Measurements from ENCODE around the gene ASCL5.
A peak's percentile ranks its signal among the peaks of the same experiment; 100 is the strongest.

Gene ASCL5

GRCh38 chr1:201136355-201137023, 9.5 kb upstream of the ASCL5 start:
- no peak for DNase-seq (ENCODE audit: low read depth, low spot score)

GRCh38 chr1:201134405-201134804, 7.4 kb upstream of the ASCL5 start:
- no peak for DNase-seq (ENCODE audit: low read depth, low spot score)

- no peak for DNase-seq (ENCODE audit: low read depth, low spot score)
Observed at GRCh38 chr1:201131398-201131797, 4.4 kb upstream of the ASCL5 start.

- DNase-seq (ENCODE audit: low read depth, low spot score), result no peak
Observed at GRCh38 chr1:201128962-201129361, 2.0 kb upstream of the ASCL5 start.

- DNase-seq (ENCODE audit: low read depth, low spot score), result no peak
Observed at GRCh38 chr1:201128476-201128875, 1.5 kb upstream of the ASCL5 start.

GRCh38 chr1:201127755-201128455, 921 bp upstream of the ASCL5 start:
- DNase-seq (ENCODE audit: low read depth, low spot score), result no peak

- no peak for DNase-seq (ENCODE audit: low read depth, low spot score)
Observed at GRCh38 chr1:201126463-201126831, 537 bp downstream of the ASCL5 start.

GRCh38 chr1:201125800-201126199, 1.2 kb downstream of the ASCL5 start:
- no peak for DNase-seq (ENCODE audit: low read depth, low spot score)

- DNase-seq (ENCODE audit: low read depth, low spot score), result no peak
Observed at GRCh38 chr1:201125019-201125418, 2.0 kb downstream of the ASCL5 start.

GRCh38 chr1:201123866-201124265, 3.1 kb downstream of the ASCL5 start:
- no peak for DNase-seq (ENCODE audit: low read depth, low spot score)

- no peak for DNase-seq (ENCODE audit: low read depth, low spot score)
Observed at GRCh38 chr1:201122321-201122957, 4.5 kb downstream of the ASCL5 start.

- DNase-seq (ENCODE audit: low read depth, low spot score), result no peak
Observed at GRCh38 chr1:201119206-201120197, 7.5 kb downstream of the ASCL5 start.

- no peak for DNase-seq (ENCODE audit: low read depth, low spot score)
Observed at GRCh38 chr1:201116091-201116490, 10.9 kb downstream of the ASCL5 start.

GRCh38 chr1:201115390-201115937, 11.5 kb downstream of the ASCL5 start:
- no peak for DNase-seq (ENCODE audit: low read depth, low spot score)

GRCh38 chr1:201114245-201115131, 12.5 kb downstream of the ASCL5 start:
- peak; percentile 66 for DNase-seq (ENCODE audit: low read depth, low spot score)

- DNase-seq (ENCODE audit: low read depth, low spot score), result no peak
Observed at GRCh38 chr1:201113451-201114244, 13.3 kb downstream of the ASCL5 start.

GRCh38 chr1:201112926-201113325, 14.1 kb downstream of the ASCL5 start:
- DNase-seq (ENCODE audit: low read depth, low spot score), result no peak

GRCh38 chr1:201112173-201112731, 14.7 kb downstream of the ASCL5 start, which contains the start of gene CACNA1S:
TSS of gene CACNA1S (minus strand) at chr1:201112426. CDS start at chr1:201112339, 87 bp downstream.
- DNase-seq (ENCODE audit: low read depth, low spot score), result no peak

- no peak for DNase-seq (ENCODE audit: low read depth, low spot score)
Observed at GRCh38 chr1:201111672-201112071, 15.3 kb downstream of the ASCL5 start.

Data from smooth muscle cell of the brain vasculature (primary cell).